ENCODE results near the gene SMIM38.
"Not testable (repeated sequence)": the region's sequence is repeated elsewhere in the genome, so short reads cannot be mapped to it uniquely, and the experiment has no call there.

Gene SMIM38

GRCh38 chr11:69122326-69122629 lies 33.5 kb upstream of the SMIM38 start:
- DNase-seq (ENCODE audit: low spot score) = no peak

- DNase-seq (ENCODE audit: low spot score) = peak; percentile 64
Observed at GRCh38 chr11:69122630-69123431, 32.9 kb upstream of the SMIM38 start.

GRCh38 chr11:69123593-69124545 lies 31.9 kb upstream of the SMIM38 start:
- no peak for DNase-seq (ENCODE audit: low spot score)

- no peak for DNase-seq (ENCODE audit: low spot score)
Observed at GRCh38 chr11:69125861-69126260, 29.9 kb upstream of the SMIM38 start.

GRCh38 chr11:69126286-69126685 lies 29.4 kb upstream of the SMIM38 start:
- no peak for DNase-seq (ENCODE audit: low spot score)

- no peak for DNase-seq (ENCODE audit: low spot score)
Observed at GRCh38 chr11:69127081-69127850, 28.5 kb upstream of the SMIM38 start.

GRCh38 chr11:69127884-69128283 lies 27.9 kb upstream of the SMIM38 start:
- no peak for DNase-seq (ENCODE audit: low spot score)

- no peak for DNase-seq (ENCODE audit: low spot score)
Observed at GRCh38 chr11:69129053-69129452, 26.7 kb upstream of the SMIM38 start.

DNA sequence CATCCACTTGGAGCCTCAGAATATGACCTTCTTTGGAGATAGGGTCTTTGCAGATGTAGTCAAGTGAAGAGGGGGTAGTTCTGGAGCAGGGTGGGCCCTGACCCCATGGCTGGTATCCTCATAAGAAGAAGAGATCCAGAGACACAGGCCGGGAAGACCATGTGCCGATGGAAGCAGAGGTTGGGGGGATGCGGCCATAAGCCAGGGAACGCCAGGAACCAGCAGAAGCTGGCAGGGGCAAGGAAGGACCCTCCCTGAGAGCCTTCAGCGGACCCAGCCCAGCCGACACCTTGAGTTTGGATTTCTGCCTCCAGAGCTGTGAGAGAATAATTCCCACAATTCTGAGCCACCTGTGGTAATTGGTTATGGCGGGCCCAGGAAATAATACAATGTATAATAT lies 26.1 kb upstream of the SMIM38 start:
- DNase-seq (ENCODE audit: low spot score) = no peak

GRCh38 chr11:69130654-69131053 lies 25.1 kb upstream of the SMIM38 start:
- no peak for DNase-seq (ENCODE audit: low spot score)

GRCh38 chr11:69131121-69131566 lies 24.6 kb upstream of the SMIM38 start:
- no peak for DNase-seq (ENCODE audit: low spot score)

GRCh38 chr11:69131644-69132300 lies 24.0 kb upstream of the SMIM38 start:
- peak; percentile 54 for DNase-seq (ENCODE audit: low spot score)

- no peak for DNase-seq (ENCODE audit: low spot score)
Observed at GRCh38 chr11:69132301-69132670, 23.4 kb upstream of the SMIM38 start.

- no peak for DNase-seq (ENCODE audit: low spot score)
Observed at GRCh38 chr11:69133251-69133650, 22.5 kb upstream of the SMIM38 start.

DNA sequence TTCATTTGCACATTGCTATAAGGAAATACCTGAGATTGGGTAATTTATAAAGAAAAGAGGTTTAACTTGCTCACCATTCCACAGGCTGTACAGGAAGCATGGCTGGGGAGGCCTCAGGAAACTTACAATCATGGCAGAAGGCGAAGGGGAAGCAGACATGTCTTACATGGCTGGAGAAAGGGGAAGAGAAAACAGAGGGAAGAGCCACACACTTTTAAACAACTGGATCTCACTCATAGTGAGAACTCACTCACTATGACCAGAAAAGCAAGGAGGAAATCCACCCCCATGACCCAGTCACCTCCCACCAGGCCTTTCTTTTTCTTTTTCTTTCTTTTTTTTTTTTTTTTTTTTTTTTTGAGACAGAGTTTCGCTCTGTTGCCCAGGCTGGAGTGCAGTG lies 21.6 kb upstream of the SMIM38 start:
- not testable (repeated sequence) for DNase-seq (ENCODE audit: low spot score)

DNA sequence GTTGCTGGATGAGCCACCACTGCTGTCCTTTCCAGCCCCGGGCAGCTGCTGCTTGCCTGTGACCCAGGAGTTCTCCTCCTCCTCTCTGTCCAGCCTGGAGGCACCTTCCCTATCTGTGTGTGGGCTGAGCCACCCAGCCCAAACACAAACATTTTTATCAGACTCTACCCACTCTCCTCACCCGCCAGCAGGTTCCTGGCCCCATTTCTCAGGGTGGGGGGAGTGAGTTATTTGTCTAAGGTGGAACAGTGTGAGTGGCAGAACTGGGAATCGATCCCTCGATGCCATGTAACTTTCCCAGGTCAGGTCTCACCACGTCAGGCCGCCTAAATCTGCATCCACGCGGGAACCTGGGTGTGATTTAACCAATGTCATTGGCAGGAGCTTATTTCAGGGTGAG lies 20.8 kb upstream of the SMIM38 start:
- no peak for DNase-seq (ENCODE audit: low spot score)

- no peak for DNase-seq (ENCODE audit: low spot score)
Observed at GRCh38 chr11:69135420-69136363, 20.0 kb upstream of the SMIM38 start.

DNA sequence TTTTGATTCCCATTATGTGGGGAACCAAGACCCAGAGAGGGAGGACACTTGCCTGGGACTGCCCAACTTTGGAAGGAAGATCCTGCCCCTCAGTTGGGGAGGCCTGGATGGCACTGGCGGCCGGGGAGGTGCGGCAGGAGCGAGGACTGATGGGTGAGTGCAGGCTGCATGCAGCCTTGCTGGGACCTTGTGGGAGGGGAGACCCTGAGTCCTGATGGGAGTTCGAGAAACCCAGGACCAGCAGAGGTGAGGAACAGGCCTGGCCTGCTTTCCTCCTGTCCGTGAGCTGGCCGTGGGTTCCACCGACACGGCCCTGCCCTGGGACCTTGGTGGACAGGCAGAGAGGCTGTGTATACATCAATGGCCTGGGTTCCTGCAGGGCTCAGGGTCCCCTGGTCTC lies 19.3 kb upstream of the SMIM38 start:
- no peak for DNase-seq (ENCODE audit: low spot score)

DNA sequence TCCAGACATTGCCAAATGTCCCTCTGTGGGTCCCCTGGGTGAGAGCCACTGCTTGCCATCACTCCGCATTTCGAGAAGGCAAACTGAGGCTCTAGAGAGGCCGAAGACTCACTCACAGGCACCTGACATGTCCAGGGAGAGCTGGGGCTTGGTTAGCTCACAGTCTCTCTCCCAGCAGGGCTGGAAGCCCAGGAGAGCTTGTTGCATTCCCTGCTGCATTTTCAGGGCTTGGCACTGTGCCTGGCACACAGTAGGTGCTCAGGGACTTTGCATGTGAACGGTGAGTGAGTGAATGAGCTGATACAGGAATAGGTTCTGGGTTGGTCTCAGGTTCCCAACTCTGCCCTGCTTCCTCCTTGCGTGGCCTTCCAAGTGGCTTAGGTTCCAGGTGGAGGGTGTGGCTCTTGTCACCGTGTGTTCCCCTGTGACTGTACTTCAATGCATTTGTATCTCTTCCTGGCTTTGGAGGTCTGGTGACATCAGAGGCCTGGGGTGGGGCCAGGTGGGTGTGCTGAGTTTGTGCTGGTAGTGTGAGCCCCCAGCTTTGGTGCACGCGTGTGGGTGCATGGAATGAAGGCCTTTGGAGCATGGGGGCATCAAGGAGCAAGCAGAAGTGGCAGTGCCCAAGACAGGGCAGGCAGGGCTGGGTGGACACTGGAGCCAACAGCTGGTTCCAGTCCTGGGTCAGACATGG lies 18.4 kb upstream of the SMIM38 start:
- no peak for DNase-seq (ENCODE audit: low spot score)

DNA sequence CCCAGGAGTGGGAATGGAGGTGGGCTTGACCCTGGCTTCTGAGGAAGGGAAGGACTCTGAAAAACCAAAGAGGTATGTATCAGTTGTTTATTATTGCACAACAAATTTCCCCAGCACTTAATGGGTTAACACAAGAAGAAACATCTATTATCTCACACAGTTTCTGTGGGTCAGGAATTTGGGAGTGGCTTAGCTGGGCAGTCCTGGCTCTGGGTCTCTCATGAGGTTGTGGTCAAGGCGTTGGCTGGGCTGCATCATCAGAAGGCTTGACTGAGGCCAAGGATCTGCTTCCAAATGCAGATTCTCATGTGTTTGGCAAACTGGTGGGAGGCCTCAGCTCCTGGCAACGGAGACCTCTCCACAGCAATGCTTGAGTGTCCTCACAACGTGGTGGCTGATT lies 17.5 kb upstream of the SMIM38 start:
- no peak for DNase-seq (ENCODE audit: low spot score)

Data from COLO829 (cell line).